Natural killer cell (primary cell): ENCODE measurements around the gene ATP2C2. TPM values are rescaled to one million over a fixed set of nuclear protein-coding genes. Genes with fewer than 3 reads are reported as not detected.

Source experiments
- ATAC-seq, 3 donors: fragments of 150-1000 bp in 2 of 3; fragments of 200-7000 bp in 1 of 3; cut with Tn5 transposase; 1 replicate in 1 of 3; 2 replicates in 2 of 3; pipeline ENCODE4 v1.10.0; 2021; ENCODE audit warnings: mild to moderate bottlenecking in 2 of 3, moderate library complexity in 2 of 3
- DNase-seq, 2 donors: peaks; one replicate each; pipeline versions ENCODE4 v3.0.0 to v3.0.0-alpha.2; 2013 to 2021; ENCODE audit warnings: mixed read lengths in 1 of 2
- H3K27ac ChIP-seq: one replicate; pipeline ENCODE4 v1.5.1; 2013; ENCODE audit warnings: mild to moderate bottlenecking, low read length
- H3K27me3 ChIP-seq: one replicate; pipeline ENCODE4 v1.6.1; 2013; ENCODE audit warnings: low read length; ENCODE audit not compliant: control insufficient read depth, insufficient read depth
- H3K36me3 ChIP-seq: one replicate; pipeline ENCODE4 v1.6.1; 2013; ENCODE audit warnings: low read length; ENCODE audit not compliant: control insufficient read depth, insufficient read depth
- H3K4me1 ChIP-seq: one replicate; pipeline ENCODE4 v1.6.1; 2013; ENCODE audit warnings: low read length; ENCODE audit not compliant: control insufficient read depth, insufficient read depth
- H3K4me3 ChIP-seq: one replicate; pipeline ENCODE4 v1.5.1; 2013; ENCODE audit warnings: low read length
- H3K9me3 ChIP-seq: one replicate; pipeline ENCODE4 v1.6.1; 2013; ENCODE audit warnings: low read length; ENCODE audit not compliant: control insufficient read depth, insufficient read depth
- H3K27ac Mint-ChIP-seq, 2 donors: one replicate each; pipeline ENCODE4 v1.8.0; 2022; ENCODE audit warnings: mild to moderate bottlenecking in 2 of 2, mixed read lengths in 2 of 2, moderate library complexity in 1 of 2
- H3K27me3 Mint-ChIP-seq, 2 donors: one replicate each; pipeline ENCODE4 v1.8.0; 2022; ENCODE audit warnings: low read depth in 2 of 2, mixed read lengths in 2 of 2
- H3K36me3 Mint-ChIP-seq: one replicate; pipeline ENCODE4 v1.8.0; 2022; ENCODE audit warnings: mixed read lengths
- H3K4me1 Mint-ChIP-seq, 2 donors: one replicate each; pipeline ENCODE4 v1.8.0; 2022; ENCODE audit warnings: mixed read lengths in 2 of 2
- H3K4me3 Mint-ChIP-seq: one replicate; pipeline ENCODE4 v1.8.0; 2022; ENCODE audit warnings: mild to moderate bottlenecking, moderate library complexity, mixed read lengths
- H3K9me3 Mint-ChIP-seq, 2 donors: one replicate each; pipeline ENCODE4 v1.8.0; 2022; ENCODE audit warnings: mixed read lengths in 2 of 2
- CTCF ChIP-seq: fragments of 200-600 bp; IDR thresholded peaks from one replicate; pipeline ENCODE4 v1.8.0; 2022; ENCODE audit warnings: antibody characterized with exemption
- WGBS: methylation state at CpG from one replicate; pipeline ENCODE4 v1.1.7; 2013; ENCODE audit warnings: missing lambda C conversion rate; ENCODE audit not compliant: insufficient coverage; 5-methylcytosine and 5-hydroxymethylcytosine counted together
- intact Hi-C: fragments of 100-400 bp; cut with micrococcal nuclease; formaldehyde crosslinking; loops from one replicate; pipeline ENCODE4 v1.14.2; 2022
- total RNA-seq, 4 donors: library from RNA; stranded (reverse); fragments of 120-200 nt in 1 of 4; gene quantifications; one replicate each; pipeline versions ENCODE4 v1.2.3 to v1.2.4, GENCODE V29; 2013 to 2022

The ATP2C2 gene
- not detected for total RNA-seq
- not detected for total RNA-seq (2013)

GRCh38 chr16:84368308-84368996 lies at the start of gene ATP2C2:
ATP2C2 (plus strand) TSS chr16:84368538; CDS start chr16:84368616, 78 bp downstream.
- Histone ChIP-seq H3K4me3 (no peak within 1 kb of the TSS), H3K27me3 (peaks cover 8% of the 10 kb centered on the region), H3K9me3 (no peaks in the 10 kb centered on the region), H3K27ac (no peak within 1 kb of the TSS), H3K36me3 (no peaks in the 10 kb centered on the region), H3K4me1 (no peaks in the 10 kb centered on the region)
- H3K27me3 Mint-ChIP-seq, result peaks cover 26 to 40% of the 10 kb centered on the region in 2 donors
- no peaks in the 10 kb centered on the region for H3K9me3 Mint-ChIP-seq
- ATAC-seq (no peak), DNase-seq (no peak)
- H3K36me3 Mint-ChIP-seq, result no peaks in the 10 kb centered on the region
- intact Hi-C loops, result no loop called here
- H3K27ac Mint-ChIP-seq, result no peak within 1 kb of the TSS
- 4% methylated on average over 66 of the region's 66 CpGs for WGBS
- H3K4me1 Mint-ChIP-seq, result no peaks in the 10 kb centered on the region
- H3K4me3 Mint-ChIP-seq, result no peak within 1 kb of the TSS
- no peak for TF ChIP-seq CTCF

- peaks cover 12% of the 10 kb centered on the region for H3K9me3 ChIP-seq
- H3K27ac ChIP-seq, result no peak overlapping the region
- no peak for TF ChIP-seq CTCF
- no peaks in the 10 kb centered on the region for H3K27me3 ChIP-seq
- no peaks in the 10 kb centered on the region for H3K36me3 ChIP-seq
- ATAC-seq (peak in 1 of 3 donors; percentile 32), DNase-seq (no peak)
- Mint-ChIP-seq H3K27ac (no peak overlapping the region), H3K4me1 (no peaks in the 10 kb centered on the region), H3K4me3 (no peak overlapping the region), H3K36me3 (no peaks in the 10 kb centered on the region), H3K27me3 (peaks cover 10 to 14% of the 10 kb centered on the region in 2 donors), H3K9me3 (peaks cover 0 to 3% of the 10 kb centered on the region in 2 donors)
- no peak overlapping the region for H3K4me3 ChIP-seq
- intact Hi-C loops, result no loop called here
- H3K4me1 ChIP-seq, result no peaks in the 10 kb centered on the region
- 95% methylated on average over 24 of the region's 24 CpGs for WGBS
These were observed 49.1 kb upstream of the ATP2C2 start for GRCh38 chr16:84319146-84319760.

GRCh38 chr16:84320511-84320910 lies 47.8 kb upstream of the ATP2C2 start:
- DNase-seq (no peak), ATAC-seq (no peak)
- Mint-ChIP-seq H3K27ac (no peak overlapping the region), H3K4me1 (no peaks in the 10 kb centered on the region), H3K27me3 (peaks cover 4 to 6% of the 10 kb centered on the region in 2 donors), H3K9me3 (peaks cover 0 to 3% of the 10 kb centered on the region in 2 donors), H3K4me3 (no peak overlapping the region), H3K36me3 (no peaks in the 10 kb centered on the region)
- Histone ChIP-seq H3K4me3 (no peak overlapping the region), H3K27ac (no peak overlapping the region), H3K36me3 (no peaks in the 10 kb centered on the region), H3K27me3 (no peaks in the 10 kb centered on the region), H3K4me1 (no peaks in the 10 kb centered on the region), H3K9me3 (peaks cover 12% of the 10 kb centered on the region)
- 90% methylated on average over 5 of the region's 5 CpGs for WGBS
- no peak for TF ChIP-seq CTCF
- intact Hi-C loops, result no loop called here
